Muscle layer of colon (tissue), 2 donors: ENCODE data around the gene DDX51.

Experiments used
- H3K27ac ChIP-seq: one replicate; pipeline ENCODE4 v1.7.0; 2013; ENCODE audit warnings: low read depth, mild to moderate bottlenecking, low read length, moderate library complexity
- H3K27me3 ChIP-seq, 2 donors: one replicate each; pipeline ENCODE4 v1.7.0; 2013; ENCODE audit warnings: low read length in 2 of 2, mild to moderate bottlenecking in 2 of 2; ENCODE audit not compliant: insufficient read depth in 2 of 2, control insufficient read depth in 1 of 2
- H3K36me3 ChIP-seq: one replicate; pipeline ENCODE4 v1.7.0; 2013; ENCODE audit warnings: mild to moderate bottlenecking, low read length; ENCODE audit not compliant: insufficient read depth
- H3K4me1 ChIP-seq: one replicate; pipeline ENCODE4 v1.7.0; 2013; ENCODE audit warnings: mild to moderate bottlenecking, low read length; ENCODE audit not compliant: insufficient read depth
- H3K4me3 ChIP-seq, 2 donors: one replicate each; pipeline ENCODE4 v1.7.0; 2013; ENCODE audit warnings: low read length in 2 of 2, low read depth in 1 of 2, mild to moderate bottlenecking in 1 of 2, moderate library complexity in 1 of 2
- H3K9ac ChIP-seq: one replicate; pipeline ENCODE4 v1.7.0; 2013; ENCODE audit warnings: low read length
- H3K9me3 ChIP-seq: one replicate; pipeline ENCODE4 v1.7.0; 2013; ENCODE audit warnings: mild to moderate bottlenecking, low read length
- donor health status: abdominal sarcoma.
- donor health status: Adenocarcinoma of cecum.

Gene DDX51, protein sequence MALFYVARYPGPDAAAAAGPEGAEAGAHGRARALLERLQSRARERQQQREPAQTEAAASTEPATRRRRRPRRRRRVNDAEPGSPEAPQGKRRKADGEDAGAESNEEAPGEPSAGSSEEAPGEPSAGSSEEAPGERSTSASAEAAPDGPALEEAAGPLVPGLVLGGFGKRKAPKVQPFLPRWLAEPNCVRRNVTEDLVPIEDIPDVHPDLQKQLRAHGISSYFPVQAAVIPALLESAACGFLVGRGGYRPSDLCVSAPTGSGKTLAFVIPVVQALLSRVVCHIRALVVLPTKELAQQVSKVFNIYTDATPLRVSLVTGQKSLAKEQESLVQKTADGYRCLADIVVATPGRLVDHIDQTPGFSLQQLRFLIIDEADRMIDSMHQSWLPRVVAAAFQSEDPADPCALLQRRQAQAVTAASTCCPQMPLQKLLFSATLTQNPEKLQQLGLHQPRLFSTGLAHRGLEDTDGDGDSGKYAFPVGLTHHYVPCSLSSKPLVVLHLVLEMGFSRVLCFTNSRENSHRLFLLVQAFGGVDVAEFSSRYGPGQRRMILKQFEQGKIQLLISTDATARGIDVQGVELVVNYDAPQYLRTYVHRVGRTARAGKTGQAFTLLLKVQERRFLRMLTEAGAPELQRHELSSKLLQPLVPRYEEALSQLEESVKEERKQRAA

DNA sequence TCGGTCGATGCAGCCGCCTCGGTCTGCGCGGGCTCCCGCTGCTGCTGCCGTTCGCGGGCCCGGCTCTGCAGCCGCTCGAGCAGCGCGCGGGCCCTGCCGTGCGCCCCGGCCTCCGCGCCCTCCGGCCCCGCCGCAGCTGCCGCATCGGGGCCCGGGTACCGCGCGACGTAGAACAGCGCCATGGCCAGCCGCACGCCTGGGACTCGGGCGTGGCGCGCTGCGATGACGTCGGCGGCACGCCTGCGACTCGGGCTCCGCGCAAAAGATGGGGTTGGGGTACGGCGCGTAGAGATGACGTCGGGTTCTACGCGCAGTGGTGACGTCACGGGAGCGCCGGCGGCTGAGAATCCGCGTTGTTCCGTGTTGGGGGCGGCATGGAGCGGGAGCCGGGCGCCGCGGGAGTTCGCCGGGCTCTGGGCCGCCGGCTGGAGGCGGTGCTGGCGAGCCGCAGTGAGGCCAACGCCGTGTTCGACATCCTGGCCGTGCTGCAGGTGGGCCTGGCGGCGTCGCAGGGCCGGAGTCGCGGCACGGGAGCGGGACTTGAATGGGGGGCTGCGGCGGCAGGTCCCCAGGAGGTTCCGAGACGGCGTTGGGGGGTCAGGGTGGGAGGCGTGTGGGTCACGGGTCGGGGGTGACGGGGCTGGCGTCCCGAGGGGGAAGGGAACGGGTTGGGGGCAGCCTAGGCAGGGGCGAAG lies at the start of gene DDX51, which contains the start of gene NOC4L:
TSS of gene DDX51 (minus strand) at position 205 of the 695 bp plus-strand sequence. CDS start at position 182, 23 bp downstream.
TSS of gene NOC4L (plus strand) at position 343 of the 695 bp plus-strand sequence. CDS start at position 375, 32 bp downstream.
- H3K9ac ChIP-seq = peak within 1 kb of the TSS; percentile 71
- H3K4me1 ChIP-seq = peaks cover 21% of the 10 kb centered on the region
- H3K27ac ChIP-seq = peak within 1 kb of the TSS; percentile 88
- no peaks in the 10 kb centered on the region for H3K27me3 ChIP-seq
- H3K36me3 ChIP-seq = peaks cover 35% of the 10 kb centered on the region
- no peaks in the 10 kb centered on the region for H3K9me3 ChIP-seq
- H3K4me3 ChIP-seq = peak within 1 kb of the TSS; percentile 75 to 92

GRCh38 chr12:132191715-132192553 lies 47.8 kb upstream of the DDX51 start:
- H3K9me3 ChIP-seq = peaks cover 4% of the 10 kb centered on the region
- H3K9ac ChIP-seq = no peak overlapping the region
- no peak overlapping the region for H3K4me3 ChIP-seq
- no peaks in the 10 kb centered on the region for H3K27me3 ChIP-seq
- H3K4me1 ChIP-seq = peaks cover 9% of the 10 kb centered on the region
- no peak overlapping the region for H3K27ac ChIP-seq
- no peaks in the 10 kb centered on the region for H3K36me3 ChIP-seq

GRCh38 chr12:132190834-132191500 lies 46.8 kb upstream of the DDX51 start:
- no peak overlapping the region for H3K27ac ChIP-seq
- H3K27me3 ChIP-seq = no peaks in the 10 kb centered on the region
- H3K36me3 ChIP-seq = no peaks in the 10 kb centered on the region
- H3K4me1 ChIP-seq = peaks cover 9% of the 10 kb centered on the region
- peak overlapping the region in 1 of 2 donors; percentile 23 for H3K4me3 ChIP-seq
- H3K9me3 ChIP-seq = peaks cover 4% of the 10 kb centered on the region
- no peak overlapping the region for H3K9ac ChIP-seq

GRCh38 chr12:132190012-132190755 lies 46.1 kb upstream of the DDX51 start:
- Histone ChIP-seq H3K9ac (peak overlapping the region; percentile 33), H3K27ac (peak overlapping the region; percentile 38)

DNA sequence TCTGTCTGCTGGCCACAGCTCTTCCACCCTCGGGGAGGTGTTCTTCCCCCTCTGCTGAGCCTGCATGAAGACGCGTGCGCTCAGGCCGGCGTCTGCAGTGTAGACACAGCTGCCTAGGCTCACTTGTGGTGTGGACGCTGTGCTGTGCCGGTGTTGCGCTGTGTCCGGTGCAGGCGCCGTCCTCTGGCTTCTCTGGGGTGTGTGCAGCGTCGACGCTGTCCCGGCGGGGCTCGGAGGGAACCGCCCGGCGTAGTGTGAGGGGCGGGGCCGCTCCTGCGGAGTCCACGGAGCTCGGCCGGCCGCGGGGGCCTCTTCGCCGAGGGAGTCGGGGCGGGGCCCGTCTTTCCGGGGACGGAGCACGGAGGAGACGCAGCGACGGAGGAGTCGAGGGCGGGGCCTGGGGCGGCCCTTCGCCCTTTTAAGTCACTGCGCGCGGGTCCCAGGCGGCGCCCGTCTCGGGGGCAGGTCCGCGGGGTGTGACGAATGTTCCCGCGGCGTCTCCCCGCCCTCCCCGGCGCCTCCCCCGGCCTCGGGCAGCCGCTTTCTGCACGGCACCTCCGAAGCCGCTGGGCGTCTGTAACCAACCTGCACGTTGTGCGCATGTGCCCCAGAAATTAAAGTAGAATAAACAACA lies 45.4 kb upstream of the DDX51 start:
- no peaks in the 10 kb centered on the region for H3K27me3 ChIP-seq
- H3K27ac ChIP-seq = peak overlapping the region; percentile 39
- H3K9ac ChIP-seq = peak overlapping the region; percentile 33
- H3K9me3 ChIP-seq = peaks cover 4% of the 10 kb centered on the region
- H3K4me1 ChIP-seq = peaks cover 9% of the 10 kb centered on the region
- H3K4me3 ChIP-seq = peak overlapping the region; percentile 36 to 72
- no peaks in the 10 kb centered on the region for H3K36me3 ChIP-seq

More at GRCh38 chr12:132190012-132190755, 46.1 kb upstream of the DDX51 start:
- Histone ChIP-seq H3K36me3 (no peaks in the 10 kb centered on the region), H3K27me3 (no peaks in the 10 kb centered on the region), H3K4me1 (peaks cover 9% of the 10 kb centered on the region), H3K9me3 (peaks cover 4% of the 10 kb centered on the region), H3K4me3 (peak overlapping the region; percentile 39 to 72)

- Histone ChIP-seq H3K27me3 (no peaks in the 10 kb centered on the region), H3K27ac (peak overlapping the region; percentile 39), H3K9ac (no peak overlapping the region), H3K4me1 (peaks cover 9% of the 10 kb centered on the region), H3K36me3 (no peaks in the 10 kb centered on the region), H3K9me3 (no peaks in the 10 kb centered on the region), H3K4me3 (peak overlapping the region; percentile 36 to 72)
Observed at GRCh38 chr12:132188916-132189325, 44.8 kb upstream of the DDX51 start.

DNA sequence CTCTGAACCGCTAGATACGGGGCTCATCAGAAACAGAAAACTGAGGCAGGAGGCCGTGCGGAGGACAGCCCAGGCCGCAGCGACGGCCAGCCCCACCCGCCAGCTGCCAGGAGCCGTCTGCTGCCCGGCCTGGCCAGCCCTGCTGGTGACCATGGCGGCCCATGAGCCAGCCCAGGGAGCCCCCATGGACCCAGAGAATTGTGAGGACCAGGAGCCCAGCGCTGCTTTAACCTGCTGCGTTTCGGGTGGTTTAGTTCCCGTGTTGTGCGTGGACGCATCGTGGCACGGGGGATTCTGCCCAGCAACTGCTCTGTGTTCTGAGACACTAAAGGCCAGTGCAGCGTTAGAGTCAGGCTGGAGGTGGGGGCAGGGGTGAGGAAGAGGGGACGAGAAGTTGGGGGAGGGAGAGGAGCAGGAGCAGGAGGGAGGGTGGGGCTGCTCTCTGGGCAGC lies 44.4 kb upstream of the DDX51 start:
- H3K9ac ChIP-seq = no peak overlapping the region
- H3K27ac ChIP-seq = no peak overlapping the region
- peak overlapping the region in 1 of 2 donors; percentile 72 for H3K4me3 ChIP-seq
- H3K36me3 ChIP-seq = no peaks in the 10 kb centered on the region
- no peaks in the 10 kb centered on the region for H3K27me3 ChIP-seq
- no peaks in the 10 kb centered on the region for H3K9me3 ChIP-seq
- peaks cover 9% of the 10 kb centered on the region for H3K4me1 ChIP-seq

- peaks cover 9% of the 10 kb centered on the region for H3K4me1 ChIP-seq
- no peaks in the 10 kb centered on the region for H3K9me3 ChIP-seq
- H3K27me3 ChIP-seq = no peaks in the 10 kb centered on the region
- H3K27ac ChIP-seq = no peak overlapping the region
- no peaks in the 10 kb centered on the region for H3K36me3 ChIP-seq
- no peak overlapping the region for H3K9ac ChIP-seq
- H3K4me3 ChIP-seq = no peak overlapping the region
Observed at GRCh38 chr12:132187646-132188450, 43.7 kb upstream of the DDX51 start.
